GM21528 (cell line): Measurements from ENCODE around the gene FAM50B.

Source experiments
- ATAC-seq: cut with Tn5 transposase; IDR thresholded peaks from one replicate; pipeline ENCODE4 v1.9.1; 2021; ENCODE audit warnings: mild to moderate bottlenecking, moderate library complexity; ENCODE audit not compliant: unreplicated experiment, low FRiP score

FAM50B gene

DNA sequence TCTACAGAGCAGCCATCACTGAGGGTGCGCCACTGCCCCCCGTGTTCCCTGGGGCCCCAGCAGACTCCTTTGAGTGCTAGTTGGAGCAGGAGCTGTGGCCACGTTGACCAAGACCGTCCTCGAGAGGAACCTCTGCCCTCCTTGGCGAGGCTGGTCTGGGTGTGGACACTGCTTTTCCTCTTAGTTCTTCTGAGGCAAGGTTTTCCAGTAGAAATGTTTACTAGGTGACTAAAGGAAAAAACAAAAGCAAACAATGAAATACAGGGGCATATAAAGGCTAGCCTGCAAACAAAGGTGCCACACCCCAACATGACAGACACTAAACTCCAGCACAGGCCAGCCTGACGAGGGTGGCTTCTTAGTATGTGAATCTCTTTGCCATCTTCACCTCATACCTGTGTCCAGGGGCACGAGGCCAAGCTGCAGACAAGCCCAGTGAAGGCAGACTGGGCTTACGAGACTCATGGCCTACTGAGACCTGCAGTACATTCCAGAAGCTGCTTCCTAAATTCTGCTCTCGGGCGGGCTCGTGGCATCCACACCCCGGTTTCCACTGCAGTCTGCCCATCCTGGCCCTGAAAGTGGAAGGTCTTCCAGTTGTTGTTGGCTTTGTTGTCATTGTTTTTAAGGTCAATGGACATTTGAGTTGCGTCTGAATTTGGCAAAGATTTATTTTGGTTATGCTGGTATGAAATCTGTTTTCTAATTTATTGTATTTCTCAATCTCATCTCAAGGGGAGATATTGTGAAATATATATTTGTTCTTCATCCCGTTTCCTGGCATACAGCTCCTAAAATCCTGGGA, 39.2 kb downstream of the FAM50B start:
- no peak for ATAC-seq

DNA sequence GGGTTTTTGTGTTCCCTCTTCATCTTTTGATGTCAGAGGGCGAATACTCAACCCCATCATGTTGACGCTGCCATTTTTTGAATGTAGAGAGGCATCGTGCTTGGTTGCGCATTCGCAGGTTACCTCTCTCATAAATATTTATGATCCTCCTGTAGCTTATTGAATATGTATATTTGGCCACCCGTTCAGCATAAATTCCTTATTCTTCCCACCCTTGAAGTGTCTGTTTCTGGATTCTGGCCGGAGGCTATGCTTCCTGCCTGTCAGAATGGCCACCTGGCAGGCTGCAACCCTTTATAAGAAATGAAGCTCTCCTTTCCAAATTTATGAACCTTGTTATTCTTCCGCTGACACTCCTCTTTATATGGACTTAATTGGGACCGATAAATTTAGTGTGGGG, 40.9 kb downstream of the FAM50B start:
- no peak for ATAC-seq

DNA sequence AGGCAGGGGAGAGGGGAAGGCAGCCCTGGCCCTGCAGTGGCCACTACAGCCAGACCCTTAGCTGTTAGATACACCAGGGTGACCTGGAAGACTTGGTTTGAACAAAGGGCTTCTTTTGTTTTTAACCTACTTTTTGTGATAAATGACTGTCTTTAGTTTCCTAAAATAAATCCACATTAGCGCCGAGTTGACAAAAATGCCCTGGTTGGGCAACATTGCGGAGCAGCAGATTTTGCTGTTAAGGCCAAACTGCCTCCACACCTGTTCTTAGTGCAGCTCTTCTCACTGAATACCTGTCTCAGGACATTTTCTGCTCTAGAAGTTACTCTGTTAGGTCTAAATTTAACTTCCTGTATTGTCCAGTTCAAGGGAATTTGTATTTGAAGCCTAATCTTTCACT, 42.7 kb downstream of the FAM50B start:
- ATAC-seq, result no peak

DNA sequence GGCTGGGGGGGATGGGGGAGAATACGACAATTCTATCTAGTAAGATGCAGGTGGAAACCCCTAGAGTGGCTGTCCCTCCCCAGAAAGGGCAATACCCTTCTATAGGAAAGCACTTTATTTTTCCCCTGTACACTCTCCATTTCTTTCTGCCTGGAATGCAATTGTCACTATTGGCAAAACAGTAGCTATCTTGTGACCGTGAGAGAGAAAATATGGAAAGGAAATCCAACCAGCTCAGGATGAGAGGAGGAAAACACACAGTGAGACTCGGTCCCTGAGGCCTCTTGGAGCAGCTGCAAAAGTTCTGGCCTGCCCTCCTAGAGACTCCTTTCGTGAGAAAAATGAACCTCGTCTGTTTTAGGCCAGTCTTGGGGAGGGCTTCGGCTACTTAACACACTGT, 43.4 kb downstream of the FAM50B start:
- no peak for ATAC-seq

DNA sequence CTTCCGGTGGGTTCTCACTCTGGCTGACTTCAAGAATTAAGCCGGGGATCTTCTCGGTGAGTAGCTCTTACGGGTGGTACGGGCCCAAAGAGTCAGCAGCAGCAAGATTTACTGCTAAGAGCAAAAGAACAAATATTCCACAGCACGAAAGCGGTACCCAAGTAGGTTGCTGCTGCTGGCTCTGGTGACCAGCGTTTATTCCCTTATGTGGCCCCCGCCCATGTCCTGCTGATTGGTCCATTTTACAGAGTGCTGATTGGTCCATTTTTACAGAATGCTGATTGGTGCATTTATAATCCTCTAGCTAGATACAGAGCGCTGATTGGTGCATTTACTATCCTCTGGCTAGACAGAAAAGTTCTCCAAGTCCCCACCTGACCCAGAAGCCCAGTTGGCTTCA, 44.3 kb downstream of the FAM50B start:
- no peak for ATAC-seq

DNA sequence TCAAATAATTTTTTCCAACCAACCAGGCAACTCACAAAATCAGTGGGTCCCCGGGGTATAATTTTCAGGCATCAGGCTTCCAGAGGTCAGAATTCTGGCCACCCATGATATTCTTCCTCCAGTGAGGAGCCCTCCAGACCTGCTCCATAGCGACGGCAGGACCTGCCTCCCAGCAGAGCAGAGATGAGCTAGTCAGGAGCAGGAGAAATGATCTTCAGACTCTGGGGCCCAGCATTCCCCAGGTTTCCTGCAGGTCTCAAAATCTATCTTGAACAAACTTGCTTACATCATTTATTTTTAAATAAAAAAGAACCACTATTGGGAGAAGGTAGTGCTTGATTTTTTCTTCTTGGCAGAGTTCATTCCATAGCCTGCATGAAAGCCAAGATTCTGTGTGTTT, 44.7 kb downstream of the FAM50B start:
- ATAC-seq, result no peak

DNA sequence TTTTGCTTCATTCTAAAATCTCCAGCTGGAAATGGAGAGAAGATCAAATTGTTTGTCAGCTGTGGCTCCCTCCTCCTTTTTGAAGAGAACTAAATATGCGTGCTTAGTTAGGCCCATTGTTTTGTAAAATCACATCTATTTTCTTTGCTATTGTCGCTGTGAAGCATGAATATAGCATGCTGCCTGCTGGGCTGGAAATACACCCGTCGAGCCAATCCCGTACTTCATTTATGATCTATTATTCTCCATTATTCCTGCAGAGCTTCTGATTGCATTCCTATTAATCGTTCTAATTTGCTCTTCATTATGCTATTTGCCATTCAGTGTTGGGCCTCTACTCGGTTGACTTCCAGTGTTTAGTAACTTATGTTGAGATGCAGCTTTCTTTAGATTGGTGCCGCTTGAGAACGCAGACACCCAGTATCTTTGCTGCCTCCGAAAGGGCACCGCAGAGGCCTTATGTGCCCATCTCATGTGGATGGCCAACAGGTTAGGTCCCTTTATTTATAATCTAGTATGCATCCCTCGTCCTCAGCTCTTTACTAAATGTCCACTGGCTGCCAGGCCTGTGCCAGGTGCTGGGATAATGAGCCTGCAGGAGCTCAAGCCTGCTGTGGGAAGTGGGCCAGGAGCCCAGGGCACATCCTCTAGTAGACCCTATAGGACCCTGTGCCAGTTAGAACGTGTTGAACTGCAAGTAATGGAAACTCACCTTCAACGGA, 45.6 kb downstream of the FAM50B start:
- no peak for ATAC-seq

DNA sequence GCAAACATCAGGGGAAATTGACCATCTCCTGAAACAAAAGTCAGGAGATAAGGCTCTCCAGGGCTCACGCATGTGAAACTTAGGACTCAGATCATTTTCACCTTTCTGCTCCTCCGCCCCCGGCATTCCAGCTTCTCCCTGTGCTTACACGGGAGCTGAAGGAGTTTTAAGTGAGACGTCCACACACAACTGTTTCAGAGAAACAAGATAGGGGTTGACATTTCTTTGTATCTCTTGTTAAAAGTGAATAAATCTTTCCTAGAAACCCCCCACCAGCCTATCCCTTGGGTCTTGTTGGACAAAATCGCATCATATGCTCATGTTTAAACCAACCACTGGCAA, 46.1 kb downstream of the FAM50B start:
- no peak for ATAC-seq

DNA sequence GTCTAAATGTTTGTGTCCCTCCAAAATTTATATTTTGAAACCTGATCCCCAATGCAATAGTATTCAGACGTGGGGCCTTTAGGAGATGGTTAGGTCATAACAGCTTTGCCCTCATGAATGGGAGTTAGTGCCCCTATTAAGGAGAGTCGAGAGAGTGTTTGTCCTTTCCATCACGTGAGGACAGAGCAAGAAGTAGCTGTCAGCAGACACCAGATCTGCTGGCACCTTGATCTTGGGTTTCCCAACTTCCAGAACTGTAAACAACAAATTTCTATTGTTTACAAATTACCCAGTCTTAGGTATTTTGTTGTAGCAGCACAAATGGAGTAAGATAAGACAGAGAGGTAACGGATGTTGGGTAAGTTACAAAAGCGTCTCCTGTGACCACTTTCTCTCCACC, 46.6 kb downstream of the FAM50B start:
- ATAC-seq, result no peak

DNA sequence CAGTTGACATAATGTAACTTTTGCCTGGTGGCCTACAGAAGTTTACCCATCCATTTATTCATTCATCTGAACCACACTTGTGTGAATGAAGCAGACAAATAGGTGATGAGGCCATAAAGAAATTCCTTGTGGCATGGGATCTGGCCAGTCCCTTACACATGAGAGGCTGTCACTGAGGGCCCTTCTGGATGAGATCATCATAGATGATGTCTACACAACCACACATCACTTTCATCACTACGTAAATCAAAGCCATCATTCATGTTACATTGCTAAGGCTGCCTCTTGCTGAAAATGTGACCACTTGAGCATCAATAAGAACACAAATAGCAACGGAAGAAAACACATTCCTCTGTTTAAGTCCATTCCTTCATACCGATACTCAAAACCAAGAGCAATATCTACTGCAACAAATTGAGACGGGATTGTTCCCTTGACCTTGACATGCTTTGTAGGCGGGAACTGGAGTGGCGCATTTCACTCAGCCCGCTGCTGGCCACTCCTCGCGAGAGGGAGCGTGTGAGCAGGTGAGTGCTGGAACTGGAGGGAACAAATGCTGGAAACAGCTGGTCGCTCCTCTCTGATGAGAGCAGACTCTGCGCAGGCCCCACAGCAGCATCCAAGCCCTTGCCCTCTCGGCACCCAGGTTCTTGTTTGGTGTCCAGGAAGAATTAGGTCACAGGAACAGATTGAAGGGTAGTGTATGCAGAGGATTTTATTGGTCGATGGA, 49.3 kb downstream of the FAM50B start:
- no peak for ATAC-seq

DNA sequence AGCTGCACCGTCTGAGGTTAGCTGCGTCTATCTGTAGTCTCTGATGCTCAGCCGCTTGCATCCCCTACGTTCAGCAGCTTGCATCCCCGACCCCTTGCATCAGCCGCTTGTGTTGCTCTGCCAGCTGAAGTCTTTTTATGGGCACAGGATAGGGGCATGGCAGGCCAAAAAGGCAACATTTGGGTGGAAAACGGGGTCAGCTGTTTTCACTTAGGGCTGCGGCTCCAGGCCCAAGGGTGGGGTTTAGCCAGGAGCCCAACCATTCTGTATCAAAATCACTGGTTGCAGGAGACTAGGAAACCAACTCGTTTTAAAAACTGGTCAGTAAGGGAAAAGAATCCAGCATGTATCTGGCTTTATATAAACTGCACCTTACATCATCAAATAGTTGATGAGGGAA, 49.9 kb downstream of the FAM50B start:
- no peak for ATAC-seq

DNA sequence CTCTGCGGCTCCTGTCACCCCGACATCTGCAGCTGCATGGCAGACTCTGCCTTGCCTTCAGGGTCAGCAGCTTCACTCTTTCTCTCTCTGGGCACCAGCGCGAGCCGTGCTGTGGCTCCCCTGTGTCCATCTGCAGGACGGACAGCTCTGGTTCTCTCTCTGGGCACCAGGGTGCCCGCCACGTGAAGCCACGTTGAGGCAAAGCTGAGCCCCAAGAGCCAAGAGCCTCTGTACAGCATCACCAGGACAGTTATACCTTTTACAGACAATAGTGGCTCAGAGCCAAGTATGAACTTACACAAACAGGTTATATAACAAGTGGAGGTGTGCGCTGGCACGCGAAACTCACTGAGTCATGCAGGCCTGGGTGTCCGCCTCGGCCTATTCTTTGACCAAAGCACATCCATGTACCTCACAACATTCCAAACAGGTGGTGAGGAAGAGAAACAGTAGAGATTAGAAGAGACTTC, 50.8 kb downstream of the FAM50B start:
- ATAC-seq, result no peak
